Measurements from ENCODE around the gene DCUN1D4.

Gene DCUN1D4

GRCh38 chr4:51840781-51841180, 2.2 kb upstream of the DCUN1D4 start:
- H3K9me3 ChIP-seq (replicated peaks in 1 of 11), result no peaks in the 10 kb centered on the region
- TF ChIP-seq Cebpa-rat (IDR thresholded peaks at IDR 0.05), result no peak
- no peak overlapping the region for H3K27ac ChIP-seq
- H3K27me3 ChIP-seq, result no peaks in the 10 kb centered on the region
- H3K9ac ChIP-seq, result no peak overlapping the region
- peaks cover 0 to 9% (median 0%) of the 10 kb centered on the region in 11 experiments; a peak in 4 of 22 replicates for H4K20me1 ChIP-seq
- H3K4me3 ChIP-seq, result no peak overlapping the region
- H3K4me1 ChIP-seq, result peaks cover 10 to 29% (median 19%) of the 10 kb centered on the region in 10 experiments
- H3K36me3 ChIP-seq, result 0 out of 22 replicates have a peak, but pooled peaks cover 0 to 2% (median 0%) of the 10 kb centered on the region in 11 experiments
- no peak overlapping the region for H3K4me2 ChIP-seq

GRCh38 chr4:51842167-51842553, 793 bp upstream of the DCUN1D4 start:
- Histone ChIP-seq H4K20me1 (peaks cover 0 to 23% (median 7%) of the 10 kb centered on the region in 11 experiments; a peak in 12 of 22 replicates), H3K27me3 (no peaks in the 10 kb centered on the region), H3K4me3 (peak overlapping the region; percentile 70 to 88 (median 84)), H3K9me3 (replicated peaks in 1 of 11) (no peaks in the 10 kb centered on the region), H3K27ac (peak overlapping the region in 9 of 11 experiments; percentile 51 to 74 (median 68); a peak in 17 of 22 replicates), H3K36me3 (peaks cover 0 to 14% (median 5%) of the 10 kb centered on the region in 11 experiments; a peak in 8 of 22 replicates), H3K9ac (peak overlapping the region; percentile 44 to 88 (median 78)), H3K4me1 (peaks cover 7 to 16% (median 12%) of the 10 kb centered on the region in 10 experiments), H3K4me2 (peak overlapping the region; percentile 81 to 96 (median 90))
- TF ChIP-seq Cebpa-rat (IDR thresholded peaks at IDR 0.05), result no peak

GRCh38 chr4:51843309-51844152, 578 bp downstream of the DCUN1D4 start:
- peak overlapping the region; percentile 82 to 97 (median 89) for H3K4me2 ChIP-seq
- H3K4me3 ChIP-seq, result peak overlapping the region; percentile 70 to 88 (median 84)
- H3K4me1 ChIP-seq, result peaks cover 8 to 19% (median 12%) of the 10 kb centered on the region in 10 experiments
- H3K9ac ChIP-seq, result peak overlapping the region; percentile 75 to 88 (median 82)
- peak overlapping the region; percentile 59 to 86 (median 80) for H3K27ac ChIP-seq
- no peaks in the 10 kb centered on the region for H3K27me3 ChIP-seq
- H3K36me3 ChIP-seq, result peaks cover 4 to 18% (median 5%) of the 10 kb centered on the region in 11 experiments; a peak in 10 of 22 replicates
- TF ChIP-seq Cebpa-rat (IDR thresholded peaks at IDR 0.05), result no peak
- H4K20me1 ChIP-seq, result peaks cover 6 to 37% (median 19%) of the 10 kb centered on the region in 11 experiments; a peak in 15 of 22 replicates
- no peaks in the 10 kb centered on the region for H3K9me3 ChIP-seq (replicated peaks in 1 of 11)

GRCh38 chr4:51844153-51845054, 1.5 kb downstream of the DCUN1D4 start:
- Histone ChIP-seq H4K20me1 (peaks cover 15 to 45% (median 28%) of the 10 kb centered on the region in 11 experiments; a peak in 20 of 22 replicates), H3K36me3 (peaks cover 5 to 27% (median 13%) of the 10 kb centered on the region in 11 experiments; a peak in 13 of 22 replicates), H3K27ac (peak overlapping the region; percentile 59 to 86 (median 78)), H3K9ac (peak overlapping the region; percentile 75 to 88 (median 82)), H3K4me2 (peak overlapping the region; percentile 82 to 97 (median 89)), H3K27me3 (no peaks in the 10 kb centered on the region), H3K9me3 (replicated peaks in 1 of 11) (no peaks in the 10 kb centered on the region), H3K4me1 (peaks cover 8 to 19% (median 12%) of the 10 kb centered on the region in 10 experiments), H3K4me3 (peak overlapping the region; percentile 70 to 88 (median 84))
- TF ChIP-seq Cebpa-rat (IDR thresholded peaks at IDR 0.05), result no peak

GRCh38 chr4:51845055-51845426, 2.1 kb downstream of the DCUN1D4 start:
- peak overlapping the region; percentile 75 to 88 (median 82) for H3K9ac ChIP-seq
- peaks cover 10 to 19% (median 13%) of the 10 kb centered on the region in 10 experiments for H3K4me1 ChIP-seq
- no peaks in the 10 kb centered on the region for H3K9me3 ChIP-seq (replicated peaks in 1 of 11)
- peak overlapping the region; percentile 70 to 88 (median 84) for H3K4me3 ChIP-seq
- no peaks in the 10 kb centered on the region for H3K27me3 ChIP-seq
- peaks cover 5 to 30% (median 15%) of the 10 kb centered on the region in 11 experiments; a peak in 13 of 22 replicates for H3K36me3 ChIP-seq
- peaks cover 19 to 52% (median 34%) of the 10 kb centered on the region in 11 experiments; a peak in 21 of 22 replicates for H4K20me1 ChIP-seq
- no peak for TF ChIP-seq Cebpa-rat (IDR thresholded peaks at IDR 0.05)
- peak overlapping the region; percentile 82 to 97 (median 89) for H3K4me2 ChIP-seq
- peak overlapping the region; percentile 46 to 86 (median 78); a peak in 21 of 22 replicates for H3K27ac ChIP-seq

GRCh38 chr4:51845711-51846110, 2.8 kb downstream of the DCUN1D4 start:
- Histone ChIP-seq H3K27me3 (no peaks in the 10 kb centered on the region), H3K4me2 (peak overlapping the region in 7 of 11 experiments; percentile 82 to 92 (median 89); a peak in 12 of 22 replicates), H3K4me3 (no peak overlapping the region; a peak in 1 of 20 replicates), H3K27ac (no peak overlapping the region), H3K4me1 (peaks cover 17 to 26% (median 19%) of the 10 kb centered on the region in 10 experiments), H3K36me3 (peaks cover 5 to 30% (median 15%) of the 10 kb centered on the region in 11 experiments; a peak in 13 of 22 replicates), H4K20me1 (peaks cover 25 to 58% (median 41%) of the 10 kb centered on the region in 11 experiments; a peak in 21 of 22 replicates), H3K9ac (no peak overlapping the region), H3K9me3 (replicated peaks in 1 of 11) (no peaks in the 10 kb centered on the region)
- TF ChIP-seq Cebpa-rat (IDR thresholded peaks at IDR 0.05), result no peak

GRCh38 chr4:51849430-51849829, 6.5 kb downstream of the DCUN1D4 start:
- Histone ChIP-seq H3K4me3 (no peak overlapping the region), H3K4me1 (peaks cover 42 to 54% (median 46%) of the 10 kb centered on the region in 10 experiments), H3K9me3 (replicated peaks in 1 of 11) (no peaks in the 10 kb centered on the region), H3K9ac (no peak overlapping the region), H4K20me1 (peaks cover 50 to 94% (median 75%) of the 10 kb centered on the region in 11 experiments; a peak in 21 of 22 replicates), H3K4me2 (no peak overlapping the region), H3K27me3 (no peaks in the 10 kb centered on the region), H3K27ac (no peak overlapping the region), H3K36me3 (peaks cover 5 to 30% (median 15%) of the 10 kb centered on the region in 11 experiments; a peak in 13 of 22 replicates)
- no peak for TF ChIP-seq Cebpa-rat (IDR thresholded peaks at IDR 0.05)

GRCh38 chr4:51850294-51850693, 7.3 kb downstream of the DCUN1D4 start:
- Histone ChIP-seq H3K27me3 (no peaks in the 10 kb centered on the region), H3K27ac (peak overlapping the region in 1 of 11 experiments; percentile 1; a peak in 1 of 22 replicates), H3K4me3 (no peak overlapping the region), H3K9me3 (replicated peaks in 1 of 11) (no peaks in the 10 kb centered on the region), H4K20me1 (peaks cover 50 to 97% (median 80%) of the 10 kb centered on the region in 11 experiments; a peak in 21 of 22 replicates), H3K9ac (0 out of 22 replicates have a peak overlapping the region, but pooled peaks of 1 of the 11 experiments have one; percentile 6), H3K4me2 (peak overlapping the region in 7 of 11 experiments; percentile 31 to 54 (median 37); a peak in 9 of 22 replicates), H3K4me1 (peaks cover 42 to 58% (median 48%) of the 10 kb centered on the region in 10 experiments), H3K36me3 (peaks cover 5 to 30% (median 15%) of the 10 kb centered on the region in 11 experiments; a peak in 13 of 22 replicates)
- TF ChIP-seq Cebpa-rat (IDR thresholded peaks at IDR 0.05), result no peak

Measured in BLaER1 treated with 17β-estradiol and CSF1 and Interleukin-3, amounts not matched to agents 10 nM and 100 nM (cell line).